HepG2 (cell line): ENCODE measurements around the gene VAMP2. TPM values are rescaled to one million over a fixed set of nuclear protein-coding genes. Genes with fewer than 3 reads are reported as not detected.
A peak's percentile ranks its signal among the peaks of the same experiment; 100 is the strongest.

ENCODE experiments used
- BCLAF1 ChIP-seq: fragments of 450-650 bp; IDR thresholded peaks from 2 replicates; pipeline ENCODE4 v1.6.1; 2017; ENCODE audit warnings: mild to moderate bottlenecking
- IRF9 ChIP-seq: sonication (generic); formaldehyde crosslinking; IDR thresholded peaks from 2 replicates; pipeline ENCODE4 v1.8.0; 2022; ENCODE audit warnings: missing genetic modification reagents, mild to moderate bottlenecking, borderline replicate concordance
- JARID2 ChIP-seq: sonication (generic); formaldehyde crosslinking; IDR thresholded peaks from 2 replicates; pipeline ENCODE4 v1.8.1; 2023; ENCODE audit warnings: missing genetic modification reagents, inconsistent platforms; ENCODE audit not compliant: insufficient replicate concordance
- MBNL3 ChIP-seq: fragments of 250-450 bp; sonication (Bioruptor Pico); conservative IDR thresholded peaks from 2 replicates; pipeline ENCODE4 v1.8.0; 2022; ENCODE audit warnings: mild to moderate bottlenecking, inconsistent platforms
- TERF1 ChIP-seq: sonication (generic); formaldehyde crosslinking; IDR thresholded peaks from 2 replicates; pipeline ENCODE4 v1.8.0; 2022; ENCODE audit warnings: mild to moderate bottlenecking, missing genetic modification reagents, moderate library complexity
- ZMAT5 ChIP-seq: sonication (generic); formaldehyde crosslinking; IDR thresholded peaks from 2 replicates; pipeline ENCODE4 v1.5.0; 2020; ENCODE audit warnings: mild to moderate bottlenecking, low read depth, missing genetic modification reagents, borderline replicate concordance
- ZNF253 ChIP-seq: sonication (generic); formaldehyde crosslinking; IDR thresholded peaks from 2 replicates; pipeline ENCODE4 v1.8.0; 2022; ENCODE audit warnings: mild to moderate bottlenecking, missing genetic modification reagents, borderline replicate concordance
- ZNF337 ChIP-seq: sonication (generic); formaldehyde crosslinking; IDR thresholded peaks from 2 replicates; pipeline ENCODE4 v1.5.1; 2020; ENCODE audit warnings: missing genetic modification reagents, low read depth, mild to moderate bottlenecking, borderline replicate concordance
- ZNF407 ChIP-seq: sonication (generic); formaldehyde crosslinking; IDR thresholded peaks from one replicate; pipeline ENCODE4 v1.5.1; 2020; ENCODE audit warnings: mild to moderate bottlenecking, missing genetic modification reagents; ENCODE audit errors: not compliant biosample characterization
- ZNF558 ChIP-seq: sonication (generic); formaldehyde crosslinking; IDR thresholded peaks from 2 replicates; pipeline ENCODE4 v1.9.0; 2022; ENCODE audit warnings: mild to moderate bottlenecking, missing genetic modification reagents, borderline replicate concordance
- ZNF670 ChIP-seq: sonication (generic); formaldehyde crosslinking; IDR thresholded peaks from 2 replicates; pipeline ENCODE4 v1.8.0; 2022; ENCODE audit warnings: mild to moderate bottlenecking, missing genetic modification reagents, borderline replicate concordance
- ZNF883 ChIP-seq: sonication (generic); formaldehyde crosslinking; IDR thresholded peaks from 2 replicates; pipeline ENCODE4 v1.5.1; 2020; ENCODE audit warnings: mild to moderate bottlenecking, missing genetic modification reagents; ENCODE audit errors: not compliant biosample characterization
- polyA plus RNA-seq, 8 experiments: library from polyadenylated mRNA; depleted of rRNA in 3 of 8; stranded (reverse) in 7 of 8; unstranded in 1 of 8; fragments of >200 nt; fragmentation: Illumina TruSeq in 4 of 8; extraction: Trizol in 4 of 8; gene quantifications; 2 replicates each; pipeline versions ENCODE4 v1.2.1 to v1.2.3, GENCODE V29; 2011 to 2016; ENCODE audit warnings: low read depth in 4 of 8, missing spikeins in 1 of 8, mixed read lengths in 1 of 8; ENCODE audit not compliant: insufficient read depth in 1 of 8
- total RNA-seq, 5 experiments: library from RNA; depleted of rRNA; stranded (reverse); fragments of >200 nt; fragmentation: Illumina TruSeq; extraction: Trizol; gene quantifications; 2 replicates each; pipeline ENCODE4 v1.2.3, GENCODE V29; 2016; ENCODE audit warnings: low read depth in 1 of 5

VAMP2 gene
- total and polyA plus RNA-seq, 2 of the 13 experiments (the other 11 are each of a cell fraction or from before 2014, with no cell fraction given) = 3.9 to 17.2 TPM

- TF ChIP-seq TERF1 (CRISPR knock-in tag) = no peak
- no peak for TF ChIP-seq ZNF883
- no peak for TF ChIP-seq BCLAF1
- TF ChIP-seq JARID2 (CRISPR knock-in tag) = no peak
- no peak for TF ChIP-seq MBNL3
- no peak; the same call in 1 of the 2 replicates for TF ChIP-seq ZNF558 (CRISPR knock-in tag)
- no peak for TF ChIP-seq ZNF670 (CRISPR knock-in tag)
- 0 out of 2 replicates have a peak, but pooled peaks have one; percentile 18 for TF ChIP-seq IRF9 (CRISPR knock-in tag)
- peak; percentile 59; the same call in 1 of the 2 replicates for TF ChIP-seq ZNF253 (CRISPR knock-in tag)
- 0 out of 2 replicates have a peak, but pooled peaks have one; percentile 51 for TF ChIP-seq ZNF337 (CRISPR knock-in tag)
- no peak for TF ChIP-seq ZNF407
- TF ChIP-seq ZMAT5 = no peak
These were observed 40.9 kb downstream of the VAMP2 start (continued) for GRCh38 chr17:8121681-8122421.
